ENCODE results near the gene GDPD5.
"Not testable (repeated sequence)": the region's sequence is repeated elsewhere in the genome, so short reads cannot be mapped to it uniquely, and the experiment has no call there.

The GDPD5 gene

GRCh38 chr11:75422248-75423231 is 103.2 kb downstream of the GDPD5 start:
- FAIRE-seq (no peak), DNase-seq (ENCODE audit: insufficient read length, low spot score) (no peak)
- no peak for TF ChIP-seq POLR2A (IDR thresholded peaks at IDR 0.05; ENCODE audit: low read depth, low read length)

DNA sequence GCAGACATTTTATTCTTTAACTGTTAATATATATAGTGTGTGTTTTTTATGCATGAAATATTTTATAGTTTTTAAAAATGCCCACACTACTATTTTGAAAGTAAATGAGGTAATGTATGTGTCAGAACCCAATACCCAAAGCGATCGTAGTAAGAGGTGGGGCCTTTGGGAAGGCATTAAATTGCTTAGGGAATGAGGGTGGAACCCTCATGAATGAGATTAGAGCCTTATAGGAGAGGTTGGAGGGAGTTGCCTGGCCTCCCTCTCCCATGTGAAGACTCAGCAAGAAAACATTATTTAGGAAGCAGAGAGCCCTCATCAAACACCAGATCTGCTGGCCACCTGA is 103.9 kb downstream of the GDPD5 start:
- FAIRE-seq (no peak), DNase-seq (ENCODE audit: insufficient read length, low spot score) (no peak)
- TF ChIP-seq POLR2A (IDR thresholded peaks at IDR 0.05; ENCODE audit: low read depth, low read length): no peak

DNA sequence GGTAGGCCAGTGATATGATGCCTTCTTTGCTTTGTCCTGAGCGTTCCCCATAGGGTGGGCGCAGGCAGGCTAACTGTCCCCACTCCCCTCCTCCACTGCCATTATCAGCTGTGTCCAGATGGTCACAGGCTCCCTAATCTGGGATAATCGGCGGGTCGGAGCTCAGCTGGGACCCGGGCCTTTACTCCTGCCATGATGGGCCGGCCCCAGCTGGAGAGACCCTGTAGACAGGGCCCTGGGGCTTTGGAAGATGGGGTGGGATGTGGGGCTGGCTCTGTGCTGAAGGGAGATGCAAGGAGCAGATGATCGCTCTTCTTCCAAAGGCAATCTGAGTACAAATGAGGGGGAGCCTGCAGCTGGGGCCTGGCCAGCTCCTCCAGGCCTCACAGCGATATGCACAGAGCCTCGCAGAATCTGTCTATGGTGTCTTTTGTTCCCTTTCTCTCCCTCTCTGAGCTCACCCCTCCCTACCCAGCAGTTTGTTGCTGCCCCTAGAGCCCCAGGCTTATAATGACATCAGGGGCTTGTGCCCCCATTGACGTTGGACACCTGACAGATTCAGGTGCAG is 104.6 kb downstream of the GDPD5 start:
- no peak for DNase-seq (ENCODE audit: insufficient read length, low spot score)
- no peak for TF ChIP-seq POLR2A (IDR thresholded peaks at IDR 0.05; ENCODE audit: low read depth, low read length)
- FAIRE-seq: no peak

DNA sequence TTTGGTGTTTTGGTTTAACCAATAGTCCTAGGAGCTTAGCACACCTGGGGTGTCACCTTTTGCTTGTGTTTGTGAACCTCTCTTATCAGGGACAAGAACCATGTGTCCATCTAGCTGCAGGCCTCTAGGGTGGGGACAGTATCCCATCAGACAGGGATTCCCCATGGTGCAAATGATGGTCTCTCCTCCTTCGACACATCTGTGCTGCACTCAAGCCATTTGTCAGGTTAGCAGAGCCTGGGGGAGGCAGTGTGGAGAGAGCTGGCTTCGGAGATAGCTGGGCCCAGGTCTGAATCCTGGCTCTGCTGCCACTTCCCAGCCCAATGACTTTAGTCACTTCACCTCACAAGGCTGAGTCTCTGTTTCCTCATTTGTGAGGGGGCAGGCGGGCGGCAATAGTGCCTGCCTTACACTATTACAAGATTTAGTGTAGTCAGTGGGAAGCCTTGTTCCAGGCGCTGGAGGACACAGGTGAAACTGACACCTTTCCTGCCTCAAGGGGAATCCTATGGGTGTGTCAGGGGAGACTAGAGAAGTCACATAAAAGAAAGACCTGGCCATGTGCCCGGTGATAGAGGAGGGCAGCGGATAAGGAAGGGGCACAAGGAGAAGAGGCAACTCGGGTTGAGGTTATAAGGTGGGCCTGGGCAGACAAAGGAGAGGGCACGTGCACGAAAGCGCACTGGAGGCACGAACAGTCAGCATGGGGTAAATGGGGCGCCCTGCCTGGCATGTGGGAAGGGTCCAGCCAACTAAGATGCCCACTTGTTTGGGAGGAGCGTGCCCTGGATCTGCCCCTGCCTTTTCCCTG is 105.3 kb downstream of the GDPD5 start:
- no peak for FAIRE-seq
- no peak for TF ChIP-seq POLR2A (IDR thresholded peaks at IDR 0.05; ENCODE audit: low read depth, low read length)
- DNase-seq (ENCODE audit: insufficient read length, low spot score): no peak

DNA sequence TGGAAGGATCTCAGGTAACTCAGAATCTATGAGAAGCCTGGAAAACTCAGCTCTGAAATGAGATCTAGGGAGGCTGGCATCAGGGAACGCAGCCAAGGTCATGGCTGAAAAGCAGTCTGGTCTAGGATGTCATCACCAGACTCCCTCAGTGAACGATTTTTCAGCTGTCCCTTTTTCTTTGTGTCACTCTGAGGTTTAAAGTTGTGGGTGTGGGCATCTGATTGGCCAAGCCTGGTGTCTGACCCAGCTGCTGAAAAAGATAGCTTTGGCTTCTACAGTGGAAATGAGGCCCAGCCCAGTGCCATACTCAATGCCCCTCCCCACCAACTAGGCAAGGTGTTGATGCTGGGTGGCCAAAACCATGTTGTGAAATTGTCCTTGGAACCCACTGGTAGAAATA is 111.9 kb downstream of the GDPD5 start:
- no peak for TF ChIP-seq POLR2A (IDR thresholded peaks at IDR 0.05; ENCODE audit: low read depth, low read length)
- no peak for FAIRE-seq
- DNase-seq (ENCODE audit: insufficient read length, low spot score): no peak

DNA sequence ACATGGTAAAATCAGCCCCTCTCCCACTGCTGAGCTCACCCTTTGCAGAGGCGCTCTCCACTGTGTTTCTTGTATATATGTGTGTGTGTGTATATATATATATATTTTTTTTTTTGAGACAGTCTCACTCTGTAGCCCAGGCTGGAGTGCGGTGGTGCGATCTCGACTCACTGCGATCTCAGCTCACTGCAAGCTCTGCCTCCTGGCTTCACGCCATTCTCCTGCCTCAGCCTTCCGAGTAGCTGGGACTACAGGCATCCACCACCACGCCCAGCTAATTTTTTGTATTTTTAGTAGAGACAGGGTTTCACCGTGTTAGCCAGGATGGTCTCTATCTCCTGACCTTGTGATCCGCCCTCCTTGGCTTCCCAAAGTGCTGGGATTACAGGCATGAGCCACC is 112.6 kb downstream of the GDPD5 start:
- not testable (repeated sequence) for DNase-seq (ENCODE audit: insufficient read length, low spot score); FAIRE-seq

GRCh38 chr11:75409971-75410370 is 115.8 kb downstream of the GDPD5 start:
- not testable (repeated sequence) for FAIRE-seq; DNase-seq (ENCODE audit: insufficient read length, low spot score)

DNA sequence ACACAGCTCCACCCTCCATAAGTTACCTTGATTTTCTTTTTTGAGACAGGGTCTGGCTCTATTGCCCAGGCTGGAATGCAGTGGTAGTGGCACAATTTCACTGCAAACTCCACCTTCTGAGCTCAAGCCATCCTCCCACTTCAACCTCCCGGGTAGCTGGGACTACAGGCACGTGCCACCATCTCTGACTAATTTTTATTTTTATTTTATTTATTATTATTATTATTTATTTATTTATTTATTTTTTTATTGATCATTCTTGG is 116.9 kb downstream of the GDPD5 start:
- no peak for FAIRE-seq
- no peak for DNase-seq (ENCODE audit: insufficient read length, low spot score)
- TF ChIP-seq POLR2A (IDR thresholded peaks at IDR 0.05; ENCODE audit: low read depth, low read length): no peak

- DNase-seq (ENCODE audit: insufficient read length, low spot score) (no peak), FAIRE-seq (no peak)
- no peak for TF ChIP-seq POLR2A (IDR thresholded peaks at IDR 0.05; ENCODE audit: low read depth, low read length)
Observed at GRCh38 chr11:75406338-75406777, 119.4 kb downstream of the GDPD5 start.

DNA sequence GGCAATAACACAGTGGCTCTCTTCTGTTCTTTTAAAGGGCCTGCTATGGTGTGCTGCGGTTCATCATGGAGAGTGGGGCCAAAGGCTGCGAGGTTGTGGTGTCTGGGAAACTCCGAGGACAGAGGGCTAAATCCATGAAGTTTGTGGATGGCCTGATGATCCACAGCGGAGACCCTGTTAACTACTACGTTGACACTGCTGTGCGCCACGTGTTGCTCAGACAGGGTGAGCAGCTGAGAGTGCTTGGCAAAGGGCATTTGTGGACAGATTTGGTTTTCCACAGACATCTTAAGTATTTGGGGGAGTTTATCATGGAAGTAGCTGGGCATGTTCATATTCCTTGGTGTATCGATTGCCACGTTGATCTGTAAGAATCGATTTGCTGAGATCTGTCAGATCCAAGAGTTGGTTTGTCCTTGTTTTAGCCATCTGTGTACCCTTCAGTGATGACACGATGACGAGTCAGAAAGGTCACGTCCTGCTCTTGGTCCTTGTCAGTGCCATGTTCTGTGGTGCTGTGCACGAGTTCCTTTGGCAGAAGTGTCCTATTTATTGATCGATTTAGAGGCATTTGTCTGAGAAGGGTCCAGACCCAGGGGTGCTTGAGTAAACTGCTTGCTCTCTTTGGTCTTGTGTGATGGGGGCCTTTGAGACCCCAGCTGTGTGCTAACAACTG is 121.6 kb downstream of the GDPD5 start:
- FAIRE-seq (no peak), DNase-seq (ENCODE audit: insufficient read length, low spot score) (no peak)
- TF ChIP-seq POLR2A (IDR thresholded peaks at IDR 0.05; ENCODE audit: low read depth, low read length): no peak

DNA sequence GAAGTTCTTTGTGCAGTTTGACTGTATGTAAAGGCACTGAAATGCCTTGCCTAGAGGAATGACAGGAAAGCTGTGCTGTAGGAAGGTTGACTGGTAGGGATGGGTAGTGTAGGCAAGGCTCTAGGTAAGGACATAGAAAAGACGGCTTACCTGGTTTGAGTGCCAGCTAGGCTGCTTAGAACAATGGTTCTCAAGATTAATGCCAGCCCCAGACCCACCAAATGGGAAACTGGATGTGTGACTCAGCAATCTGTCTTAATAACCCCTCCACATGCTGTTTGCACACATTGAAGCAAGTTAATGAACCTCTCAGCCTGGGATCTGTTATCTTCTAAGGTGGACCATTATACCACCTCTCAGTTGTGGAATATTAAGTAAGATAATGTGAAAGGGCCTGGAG is 122.7 kb downstream of the GDPD5 start:
- DNase-seq (ENCODE audit: insufficient read length, low spot score): no peak
- TF ChIP-seq POLR2A (IDR thresholded peaks at IDR 0.05; ENCODE audit: low read depth, low read length): no peak

GRCh38 chr11:75402002-75402773 is 123.6 kb downstream of the GDPD5 start:
- no peak for FAIRE-seq
- no peak for TF ChIP-seq POLR2A (IDR thresholded peaks at IDR 0.05; ENCODE audit: low read depth, low read length)

More for the DNA sequence above, 122.7 kb downstream of the GDPD5 start:
- FAIRE-seq: no peak

GRCh38 chr11:75400146-75400865 is 125.4 kb downstream of the GDPD5 start:
- no peak for TF ChIP-seq POLR2A (IDR thresholded peaks at IDR 0.05; ENCODE audit: low read depth, low read length)
- DNase-seq (ENCODE audit: insufficient read length, low spot score): no peak
- FAIRE-seq: no peak

More at GRCh38 chr11:75402002-75402773, 123.6 kb downstream of the GDPD5 start:
- DNase-seq (ENCODE audit: insufficient read length, low spot score): no peak
